ENCODE measurements around the gene MELTF. TPM values are rescaled to one million over a fixed set of nuclear protein-coding genes. Genes with fewer than 3 reads are reported as not detected.

MELTF gene
- polyA plus RNA-seq, 4 donors, result 6.5 to 480 (median 8.4) TPM

DNA sequence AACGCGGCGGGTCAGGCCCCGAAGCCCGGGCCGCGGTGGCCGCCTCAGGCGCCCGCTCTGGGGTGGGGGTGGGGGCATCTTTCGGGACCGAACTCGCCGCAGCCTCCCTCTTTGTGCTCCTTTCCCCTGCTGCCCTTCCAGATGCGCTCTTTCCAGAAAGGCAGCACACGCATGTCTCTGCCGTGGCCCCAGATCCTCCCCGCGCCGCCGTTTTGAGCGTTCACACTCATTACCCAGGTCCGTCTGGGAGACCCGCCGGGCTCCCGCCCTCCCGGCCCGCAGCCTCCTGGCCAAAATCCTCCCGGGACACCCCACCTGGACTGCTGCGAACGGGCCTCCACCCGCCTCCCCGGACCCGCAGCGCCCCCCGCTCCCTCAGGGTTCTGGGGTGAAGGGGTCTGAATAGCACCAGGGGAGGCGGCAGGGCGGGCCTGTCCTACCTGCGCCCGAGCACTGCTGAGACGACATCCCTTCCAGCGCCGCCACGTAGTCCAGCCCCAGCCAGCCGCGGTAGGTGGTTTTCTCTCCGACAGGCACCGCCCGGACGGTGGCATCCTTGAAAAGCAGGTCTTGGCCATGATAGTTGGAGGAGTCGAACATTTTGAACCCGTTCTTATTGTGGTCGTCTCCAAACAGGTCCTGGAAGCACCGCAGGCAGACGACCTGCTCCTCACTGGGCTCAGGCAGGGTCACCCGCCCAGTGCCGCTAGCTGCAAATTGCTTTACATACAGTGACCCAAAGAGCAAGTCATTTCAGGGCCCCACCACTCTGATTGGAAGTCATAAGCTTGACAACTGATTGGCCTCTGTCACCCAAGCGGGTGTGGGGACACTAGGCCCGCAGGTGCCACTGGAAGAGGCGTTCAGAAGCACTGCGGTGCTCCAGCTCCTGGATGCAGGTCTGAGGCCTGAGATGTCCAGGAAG is 25.9 kb downstream of the MELTF start:
- 11 to 19% (median 18%) methylated on average over 46 to 61 of the region's 61 CpGs for WGBS, 3 donors
- Histone ChIP-seq H3K9me3 (ENCODE audit: control insufficient read depth in 2 of 2, insufficient read depth in 1 of 2, low read depth in 1 of 2, low read length in 1 of 2) (peaks cover 0 to 7% of the 10 kb centered on the region in 2 donors), H3K27ac (ENCODE audit: low read depth in 1 of 3, low read length in 2 of 3) (peak overlapping the region in 2 of 3 donors; percentile 71 to 91), H3K4me1 (ENCODE audit: control insufficient read depth in 3 of 3, insufficient read depth in 2 of 3, low read depth in 1 of 3, low read length in 2 of 3) (peaks cover 0 to 40% (median 0%) of the 10 kb centered on the region in 3 donors), H3K27me3 (ENCODE audit: control insufficient read depth in 3 of 3, insufficient read depth in 3 of 3, low read length in 3 of 3) (no peaks in the 10 kb centered on the region), H3K4me3 (ENCODE audit: low read depth in 1 of 3, low read length in 3 of 3) (peak overlapping the region; percentile 48 to 69 (median 62)), H3K36me3 (ENCODE audit: control insufficient read depth in 3 of 3, insufficient read depth in 2 of 3, low read depth in 1 of 3, low read length in 3 of 3) (peaks cover 0 to 78% (median 0%) of the 10 kb centered on the region in 3 donors)
- no peak for FAIRE-seq
- DNase-seq, result peak; percentile 43 to 69

GRCh38 chr3:197002701-197003454 is 26.7 kb downstream of the MELTF start:
- peak overlapping the region; percentile 12 to 71 (median 52) for H3K27ac ChIP-seq (ENCODE audit: low read depth in 1 of 3, low read length in 2 of 3)
- H3K4me1 ChIP-seq (ENCODE audit: control insufficient read depth in 3 of 3, insufficient read depth in 2 of 3, low read depth in 1 of 3, low read length in 2 of 3), result peaks cover 0 to 38% (median 0%) of the 10 kb centered on the region in 3 donors
- H3K4me3 ChIP-seq (ENCODE audit: low read depth in 1 of 3, low read length in 3 of 3), result peak overlapping the region; percentile 48 to 69 (median 62)
- H3K9me3 ChIP-seq (ENCODE audit: control insufficient read depth in 2 of 2, insufficient read depth in 1 of 2, low read depth in 1 of 2, low read length in 1 of 2), result peaks cover 0 to 8% of the 10 kb centered on the region in 2 donors
- FAIRE-seq (no peak), DNase-seq (peak; percentile 88 to 94)
- no peaks in the 10 kb centered on the region for H3K27me3 ChIP-seq (ENCODE audit: control insufficient read depth in 3 of 3, insufficient read depth in 3 of 3, low read length in 3 of 3)
- 0 to 1% (median 1%) methylated on average over 35 to 113 of the region's 113 CpGs for WGBS, 3 donors
- H3K36me3 ChIP-seq (ENCODE audit: control insufficient read depth in 3 of 3, insufficient read depth in 2 of 3, low read depth in 1 of 3, low read length in 3 of 3), result peaks cover 0 to 73% (median 0%) of the 10 kb centered on the region in 3 donors

DNA sequence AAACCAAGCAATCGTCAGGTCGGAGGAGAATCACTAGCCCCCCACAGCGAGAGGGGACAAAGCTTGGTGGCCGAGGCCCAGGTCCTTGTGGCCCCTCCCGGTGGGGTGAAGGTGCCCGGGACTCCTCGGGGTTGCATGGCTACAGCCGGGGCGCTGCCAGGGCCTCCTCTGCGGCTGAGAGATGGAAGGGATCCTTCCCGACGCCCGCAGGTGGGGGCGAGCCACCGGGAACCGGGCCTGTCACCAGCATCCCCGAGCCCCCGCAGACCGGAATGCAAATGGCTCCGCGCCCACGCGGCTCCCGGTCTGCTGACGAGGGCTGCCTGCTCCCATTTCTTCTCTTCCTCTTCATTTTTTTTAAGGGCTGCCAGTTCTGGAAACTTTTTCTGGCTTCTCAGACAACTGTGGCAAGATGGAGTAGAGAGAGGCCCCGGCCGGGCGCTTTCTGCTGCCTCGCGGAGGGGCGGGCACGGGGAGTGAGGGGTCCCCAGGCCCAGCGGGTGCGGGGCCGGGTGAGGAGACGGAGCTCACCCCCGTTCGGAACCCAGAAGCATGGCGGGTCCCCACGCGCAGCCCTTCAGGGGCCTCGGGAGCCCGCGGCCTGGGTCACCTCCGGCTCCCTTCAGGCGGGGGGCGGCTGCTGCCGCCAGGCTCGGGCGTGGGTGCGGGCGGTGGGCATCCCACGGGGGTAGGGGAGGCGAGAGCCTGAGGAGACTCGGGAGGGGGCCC is 27.5 kb downstream of the MELTF start:
- peak overlapping the region; percentile 23 to 62 (median 48) for H3K4me3 ChIP-seq (ENCODE audit: low read depth in 1 of 3, low read length in 3 of 3)
- WGBS, 3 donors, result 43 to 76% (median 59%) methylated on average over 47 to 55 of the region's 55 CpGs
- DNase-seq, result no peak

GRCh38 chr3:197001106-197001971 is 28.3 kb downstream of the MELTF start:
- peaks cover 0 to 22% (median 0%) of the 10 kb centered on the region in 3 donors for H3K4me1 ChIP-seq (ENCODE audit: control insufficient read depth in 3 of 3, insufficient read depth in 2 of 3, low read depth in 1 of 3, low read length in 2 of 3)
- peak overlapping the region in 1 of 3 donors; percentile 23 for H3K4me3 ChIP-seq (ENCODE audit: low read depth in 1 of 3, low read length in 3 of 3)
- no peak for FAIRE-seq
- H3K9me3 ChIP-seq (ENCODE audit: control insufficient read depth in 2 of 2, insufficient read depth in 1 of 2, low read depth in 1 of 2, low read length in 1 of 2), result peaks cover 0 to 8% of the 10 kb centered on the region in 2 donors
- no peaks in the 10 kb centered on the region for H3K27me3 ChIP-seq (ENCODE audit: control insufficient read depth in 3 of 3, insufficient read depth in 3 of 3, low read length in 3 of 3)
- WGBS, 3 donors, result 95 to 97% (median 95%) methylated on average over 20 of the region's 20 CpGs
- peaks cover 0 to 69% (median 0%) of the 10 kb centered on the region in 3 donors for H3K36me3 ChIP-seq (ENCODE audit: control insufficient read depth in 3 of 3, insufficient read depth in 2 of 3, low read depth in 1 of 3, low read length in 3 of 3)
- no peak for DNase-seq
- H3K27ac ChIP-seq (ENCODE audit: low read depth in 1 of 3, low read length in 2 of 3), result peak overlapping the region in 1 of 3 donors; percentile 52

More for the DNA sequence above, 27.5 kb downstream of the MELTF start:
- no peak for FAIRE-seq
- Histone ChIP-seq H3K27me3 (ENCODE audit: control insufficient read depth in 3 of 3, insufficient read depth in 3 of 3, low read length in 3 of 3) (no peaks in the 10 kb centered on the region), H3K4me1 (ENCODE audit: control insufficient read depth in 3 of 3, insufficient read depth in 2 of 3, low read depth in 1 of 3, low read length in 2 of 3) (peaks cover 0 to 30% (median 0%) of the 10 kb centered on the region in 3 donors), H3K36me3 (ENCODE audit: control insufficient read depth in 3 of 3, insufficient read depth in 2 of 3, low read depth in 1 of 3, low read length in 3 of 3) (peaks cover 0 to 71% (median 0%) of the 10 kb centered on the region in 3 donors), H3K27ac (ENCODE audit: low read depth in 1 of 3, low read length in 2 of 3) (peak overlapping the region in 2 of 3 donors; percentile 32 to 52), H3K9me3 (ENCODE audit: control insufficient read depth in 2 of 2, insufficient read depth in 1 of 2, low read depth in 1 of 2, low read length in 1 of 2) (peaks cover 0 to 8% of the 10 kb centered on the region in 2 donors)

DNA sequence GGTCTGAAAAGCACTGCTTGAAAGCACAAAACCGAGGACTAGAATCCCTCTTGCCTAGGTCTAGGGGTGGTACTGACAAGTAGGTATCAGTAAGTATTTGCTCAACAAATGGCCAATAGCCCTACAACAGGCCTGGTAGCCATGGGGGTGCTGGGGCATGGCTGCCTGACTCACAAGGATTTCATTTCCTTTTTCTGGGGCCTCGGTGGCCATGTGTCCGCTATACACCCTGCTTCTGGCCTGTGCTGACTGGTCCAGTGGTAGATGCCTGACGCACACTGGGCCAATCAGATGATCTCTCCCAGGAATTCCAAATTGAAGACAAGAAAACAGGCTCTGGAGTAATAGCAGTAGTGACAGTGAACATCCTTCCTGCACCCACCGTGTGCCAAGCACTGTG is 29.4 kb downstream of the MELTF start:
- no peak overlapping the region for H3K4me3 ChIP-seq (ENCODE audit: low read depth in 1 of 3, low read length in 3 of 3)
- peak overlapping the region in 1 of 3 donors; percentile 25 for H3K27ac ChIP-seq (ENCODE audit: low read depth in 1 of 3, low read length in 2 of 3)
- 89 to 95% (median 90%) methylated on average over 5 of the region's 5 CpGs for WGBS, 3 donors
- peaks cover 0 to 8% of the 10 kb centered on the region in 2 donors for H3K9me3 ChIP-seq (ENCODE audit: control insufficient read depth in 2 of 2, insufficient read depth in 1 of 2, low read depth in 1 of 2, low read length in 1 of 2)
- H3K4me1 ChIP-seq (ENCODE audit: control insufficient read depth in 3 of 3, insufficient read depth in 2 of 3, low read depth in 1 of 3, low read length in 2 of 3), result peaks cover 0 to 17% (median 0%) of the 10 kb centered on the region in 3 donors
- no peak for DNase-seq
- peaks cover 0 to 60% (median 0%) of the 10 kb centered on the region in 3 donors for H3K36me3 ChIP-seq (ENCODE audit: control insufficient read depth in 3 of 3, insufficient read depth in 2 of 3, low read depth in 1 of 3, low read length in 3 of 3)
- no peaks in the 10 kb centered on the region for H3K27me3 ChIP-seq (ENCODE audit: control insufficient read depth in 3 of 3, insufficient read depth in 3 of 3, low read length in 3 of 3)
- FAIRE-seq, result no peak

- Histone ChIP-seq H3K4me3 (ENCODE audit: low read depth in 1 of 3, low read length in 3 of 3) (no peak overlapping the region), H3K27ac (ENCODE audit: low read depth in 1 of 3, low read length in 2 of 3) (no peak overlapping the region), H3K27me3 (ENCODE audit: control insufficient read depth in 3 of 3, insufficient read depth in 3 of 3, low read length in 3 of 3) (no peaks in the 10 kb centered on the region), H3K36me3 (ENCODE audit: control insufficient read depth in 3 of 3, insufficient read depth in 2 of 3, low read depth in 1 of 3, low read length in 3 of 3) (peaks cover 0 to 56% (median 0%) of the 10 kb centered on the region in 3 donors), H3K4me1 (ENCODE audit: control insufficient read depth in 3 of 3, insufficient read depth in 2 of 3, low read depth in 1 of 3, low read length in 2 of 3) (peaks cover 0 to 8% (median 0%) of the 10 kb centered on the region in 3 donors), H3K9me3 (ENCODE audit: control insufficient read depth in 2 of 2, insufficient read depth in 1 of 2, low read depth in 1 of 2, low read length in 1 of 2) (peaks cover 0 to 8% of the 10 kb centered on the region in 2 donors)
- no peak for FAIRE-seq
- no peak for DNase-seq
- 88 to 92% (median 90%) methylated on average over 21 of the region's 21 CpGs for WGBS, 3 donors
These were observed 30.5 kb downstream of the MELTF start for GRCh38 chr3:196998966-196999760.

GRCh38 chr3:196997311-196997710 is 32.3 kb downstream of the MELTF start:
- Histone ChIP-seq H3K4me1 (ENCODE audit: control insufficient read depth in 3 of 3, insufficient read depth in 2 of 3, low read depth in 1 of 3, low read length in 2 of 3) (no peaks in the 10 kb centered on the region), H3K9me3 (ENCODE audit: control insufficient read depth in 2 of 2, insufficient read depth in 1 of 2, low read depth in 1 of 2, low read length in 1 of 2) (peaks cover 0 to 8% of the 10 kb centered on the region in 2 donors), H3K27me3 (ENCODE audit: control insufficient read depth in 3 of 3, insufficient read depth in 3 of 3, low read length in 3 of 3) (no peaks in the 10 kb centered on the region), H3K4me3 (ENCODE audit: low read depth in 1 of 3, low read length in 3 of 3) (no peak overlapping the region), H3K36me3 (ENCODE audit: control insufficient read depth in 3 of 3, insufficient read depth in 2 of 3, low read depth in 1 of 3, low read length in 3 of 3) (peaks cover 0 to 51% (median 0%) of the 10 kb centered on the region in 3 donors), H3K27ac (ENCODE audit: low read depth in 1 of 3, low read length in 2 of 3) (no peak overlapping the region)
- no peak for DNase-seq
- 95 to 96% (median 96%) methylated on average over 15 of the region's 15 CpGs for WGBS, 3 donors
- no peak for FAIRE-seq

Measured in small intestine (tissue), 7 donors.